ENCODE measurements around the gene PIK3CA.
"Not testable (repeated sequence)": the region's sequence is repeated elsewhere in the genome, so short reads cannot be mapped to it uniquely, and the experiment has no call there.

Gene PIK3CA

DNA sequence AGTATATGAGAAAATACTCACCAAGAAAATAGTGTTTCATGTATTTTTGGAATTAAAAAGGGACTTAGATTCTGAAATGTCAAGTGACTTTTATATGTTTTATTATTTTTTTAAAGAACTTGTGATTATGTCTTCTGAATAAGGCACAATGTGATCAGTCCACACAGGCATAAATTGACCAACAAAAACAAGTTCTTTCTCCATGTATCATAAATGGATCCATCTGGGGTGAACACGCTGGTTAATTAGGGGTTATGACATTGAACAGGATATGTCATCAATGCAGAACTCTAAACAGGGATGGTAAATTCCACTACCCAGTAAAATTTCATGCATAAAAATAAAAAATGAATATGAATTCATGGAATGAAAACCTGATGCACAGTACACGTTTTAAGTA lies 31.3 kb upstream of the PIK3CA start:
- TF ChIP-seq CTCF (IDR thresholded peaks at IDR 0.05), result no peak
- no peak overlapping the region for H3K27ac ChIP-seq
- no peak overlapping the region for H3K4me3 ChIP-seq
- DNase-seq (ENCODE audit: low spot score), result no peak

DNA sequence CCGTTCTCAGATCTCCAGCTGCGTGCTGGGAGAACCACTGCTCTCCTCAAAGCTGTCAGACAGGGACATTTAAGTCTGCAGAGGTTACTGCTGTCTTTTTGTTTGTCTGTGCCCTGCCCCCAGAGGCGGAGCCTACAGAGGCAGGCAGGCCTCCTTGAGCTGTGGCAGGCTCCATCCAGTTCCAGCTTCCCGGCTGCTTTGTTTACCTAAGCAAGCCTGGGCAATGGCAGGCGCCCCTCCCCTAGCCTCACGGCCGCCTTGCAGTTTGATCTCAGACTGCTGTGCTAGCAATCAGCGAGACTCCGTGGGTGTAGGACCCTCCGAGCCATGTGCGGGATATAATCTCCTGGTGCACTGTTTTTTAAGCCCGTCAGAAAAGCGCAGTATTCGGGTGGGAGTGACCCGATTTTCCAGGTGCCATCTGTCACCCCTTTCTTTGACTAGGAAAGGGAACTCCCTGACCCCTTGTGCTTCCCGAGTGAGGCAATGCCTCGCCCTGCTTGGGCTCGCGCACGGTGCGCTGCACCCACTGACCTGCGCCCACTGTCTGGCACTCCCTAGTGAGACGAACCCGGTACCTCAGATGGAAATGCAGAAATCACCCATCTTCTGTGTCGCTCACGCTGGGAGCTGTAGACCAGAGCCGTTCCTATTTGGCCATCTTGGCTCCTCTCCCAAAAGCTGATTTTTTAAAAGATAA lies 15.8 kb upstream of the PIK3CA start:
- DNase-seq (ENCODE audit: low spot score), result not testable (repeated sequence)

DNA sequence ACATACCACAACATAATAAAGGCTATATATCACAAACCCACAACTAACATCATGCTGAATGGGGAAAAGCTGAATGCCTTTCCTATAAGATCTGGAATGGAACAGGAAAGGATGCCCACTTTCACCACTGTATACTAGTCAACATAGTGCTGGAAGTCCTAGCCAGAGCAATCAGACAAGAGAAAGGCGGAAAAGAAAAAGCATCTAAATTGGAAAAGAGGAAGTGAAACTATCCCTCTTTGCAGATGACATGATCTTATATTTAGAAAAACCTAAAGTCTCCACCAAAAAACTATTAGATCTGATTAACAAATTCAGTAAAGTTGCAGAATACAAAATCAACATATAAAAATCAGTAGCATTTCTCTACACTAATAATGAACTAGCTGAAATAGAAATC lies 14.6 kb upstream of the PIK3CA start:
- no peak for TF ChIP-seq CTCF (IDR thresholded peaks at IDR 0.05)
- Histone ChIP-seq H3K27ac (no peak overlapping the region), H3K4me3 (no peak overlapping the region)
- no peak for DNase-seq (ENCODE audit: low spot score)

More for the DNA sequence above, 15.8 kb upstream of the PIK3CA start:
- not testable (repeated sequence) for H3K27ac ChIP-seq, H3K4me3 ChIP-seq

- DNase-seq (ENCODE audit: low spot score), result no peak
- H3K27ac ChIP-seq, result no peak overlapping the region
- TF ChIP-seq CTCF (IDR thresholded peaks at IDR 0.05), result no peak
- H3K4me3 ChIP-seq, result no peak overlapping the region
These were observed 12.0 kb upstream of the PIK3CA start for GRCh38 chr3:179136195-179136594.

GRCh38 chr3:179141890-179142289 lies 6.3 kb upstream of the PIK3CA start:
- H3K4me3 ChIP-seq, result no peak overlapping the region
- H3K27ac ChIP-seq, result no peak overlapping the region
- no peak for TF ChIP-seq CTCF (IDR thresholded peaks at IDR 0.05)
- no peak for DNase-seq (ENCODE audit: low spot score)

GRCh38 chr3:179146911-179147513 lies 1.1 kb upstream of the PIK3CA start:
- H3K27ac ChIP-seq, result peak overlapping the region; percentile 99
- TF ChIP-seq CTCF (IDR thresholded peaks at IDR 0.05), result peak; percentile 42
- H3K4me3 ChIP-seq, result peak overlapping the region; percentile 96
- no peak for DNase-seq (ENCODE audit: low spot score)

DNA sequence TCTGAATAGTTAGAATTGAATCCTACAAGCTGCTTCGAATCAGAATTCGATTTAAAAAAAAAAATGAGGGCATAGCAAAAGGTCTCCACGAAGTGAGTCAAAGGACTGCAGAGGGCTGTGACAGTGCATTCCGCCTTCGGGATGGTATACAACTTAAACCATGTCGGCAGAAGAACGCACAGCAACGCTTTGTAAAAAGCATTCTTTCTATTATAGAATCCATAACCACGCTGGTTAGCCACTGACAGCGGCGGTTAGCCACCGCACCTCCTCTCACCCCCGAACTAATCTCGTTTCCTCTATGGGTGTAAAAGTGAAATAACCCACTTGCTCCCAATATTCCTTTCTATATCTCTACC lies 664 bp upstream of the PIK3CA start:
- peak; percentile 9 for TF ChIP-seq CTCF (IDR thresholded peaks at IDR 0.05)
- peak; percentile 75 for DNase-seq (ENCODE audit: low spot score)
- H3K4me3 ChIP-seq, result peak overlapping the region; percentile 96
- peak overlapping the region; percentile 99 for H3K27ac ChIP-seq
